Right lobe of liver (tissue), 6 donors: ENCODE data around the gene MAPKAPK3. TPM values are rescaled to one million over a fixed set of nuclear protein-coding genes. Genes with fewer than 3 reads are reported as not detected.

ENCODE experiments used
- ATAC-seq, 4 donors: fragments of 200-7000 bp; cut with Tn5 transposase; one replicate each; pipeline ENCODE4 v1.9.1; 2020; ENCODE audit warnings: mild to moderate bottlenecking in 4 of 4, moderate library complexity in 4 of 4
- DNase-seq, 3 donors: peaks; one replicate each; pipeline ENCODE4 v3.0.0-alpha.2; 2020
- H3K27ac ChIP-seq, 3 donors: fragments of 200-600 bp; one replicate each; pipeline ENCODE4 v1.8.0; 2022
- H3K27me3 ChIP-seq, 2 donors: fragments of 200-600 bp; one replicate each; pipeline ENCODE4 v1.8.0; 2022
- H3K36me3 ChIP-seq, 4 donors: fragments of 200-600 bp; sonication (generic) in 1 of 4; one replicate each; pipeline versions ENCODE4 v1.5.1 to v1.8.0; 2017 to 2022; ENCODE audit warnings: control low read depth in 1 of 4
- H3K4me1 ChIP-seq, 4 donors: fragments of 200-600 bp; sonication (generic) in 1 of 4; one replicate each; pipeline versions ENCODE4 v1.5.1 to v1.8.0; 2017 to 2022; ENCODE audit warnings: control low read depth in 1 of 4
- H3K4me3 ChIP-seq, 3 donors: fragments of 200-600 bp; one replicate each; pipeline ENCODE4 v1.8.0; 2022
- H3K9me3 ChIP-seq, 4 donors: fragments of 200-600 bp; sonication (generic) in 1 of 4; one replicate each; pipeline versions ENCODE4 v1.5.1 to v1.8.0; 2017 to 2022; ENCODE audit warnings: control low read depth in 1 of 4
- POLR2A ChIP-seq: fragments of 450-650 bp; IDR thresholded peaks from one replicate; pipeline ENCODE4 v1.6.1; 2017; ENCODE audit warnings: antibody characterized with exemption, mild to moderate bottlenecking
- WGBS: methylation state at CpG from one replicate; pipeline ENCODE4 v1.1.6; 2018; ENCODE audit warnings: low coverage, low lambda C conversion rate; ENCODE audit not compliant: insufficient coverage; ENCODE audit errors: missing lambda C conversion rate; 5-methylcytosine and 5-hydroxymethylcytosine counted together
- intact Hi-C, 2 donors: fragments of 100-400 bp; cut with DNase I; formaldehyde crosslinking; loops; one replicate each; pipeline versions ENCODE4 v1.11.2 to v1.14.1; 2022
- total RNA-seq, 6 experiments: library from RNA; depleted of rRNA in 2 of 6; stranded (reverse); fragments of >200 nt in 2 of 6; fragmentation: NEBNext Ultra II Directional in 3 of 6; extraction: Animal tissue kit (Norgen Biotek cat#: 25700) in 3 of 6; gene quantifications; one replicate each; pipeline versions ENCODE4 v1.1.0 to v1.2.4, GENCODE V29; 2016 to 2023
- TF ChIP-seq, protein P1 (sequence below), 4 donors: fragments of 200-600 bp in 3 of 4; fragments of 450-650 bp in 1 of 4; IDR thresholded peaks; one replicate each; pipeline versions ENCODE4 v1.5.1 to v1.8.0; 2016 to 2022; ENCODE audit warnings: antibody characterized with exemption in 4 of 4, mild to moderate bottlenecking in 2 of 4
- donor health status: DM: no; HTN: yes; CAD: no.
- donor health status: DM: no; HTN: no; CAD: no.
- donor health status: DM: no; HTN: no; CAD: no.
- donor health status: DM: no; HTN: yes; CAD: no.
- donor health status: DM: no; HTN: yes; CAD: no.

MAPKAPK3 gene
- total RNA-seq, 6 experiments from 2014 or later = 16.6 to 21.4 (median 18.6) TPM

DNA sequence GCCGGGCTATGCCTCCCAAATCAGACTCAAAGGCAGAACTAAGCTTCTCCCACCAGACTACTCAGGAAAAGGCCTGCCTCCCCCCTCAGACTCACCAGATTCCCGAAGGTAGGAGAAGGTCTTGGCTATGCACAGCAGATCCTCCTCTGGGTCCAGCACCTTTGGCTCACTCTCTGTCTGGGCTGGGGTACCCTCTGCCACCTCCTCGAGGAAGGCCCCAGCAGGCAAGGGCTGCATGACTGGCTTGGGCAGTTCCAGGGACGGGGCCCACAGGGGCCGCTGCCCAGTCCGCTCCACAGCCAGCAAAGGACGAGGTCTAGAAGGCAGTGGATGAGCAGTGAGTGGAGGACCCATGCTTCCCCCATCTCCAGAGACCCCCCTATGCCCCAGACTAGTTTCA, 8.7 kb upstream of the MAPKAPK3 start:
- no peaks in the 10 kb centered on the region for H3K9me3 ChIP-seq
- peaks cover 0 to 20% (median 6%) of the 10 kb centered on the region in 4 donors for H3K36me3 ChIP-seq
- no peak for TF ChIP-seq POLR2A
- TF ChIP-seq, protein P1, sequence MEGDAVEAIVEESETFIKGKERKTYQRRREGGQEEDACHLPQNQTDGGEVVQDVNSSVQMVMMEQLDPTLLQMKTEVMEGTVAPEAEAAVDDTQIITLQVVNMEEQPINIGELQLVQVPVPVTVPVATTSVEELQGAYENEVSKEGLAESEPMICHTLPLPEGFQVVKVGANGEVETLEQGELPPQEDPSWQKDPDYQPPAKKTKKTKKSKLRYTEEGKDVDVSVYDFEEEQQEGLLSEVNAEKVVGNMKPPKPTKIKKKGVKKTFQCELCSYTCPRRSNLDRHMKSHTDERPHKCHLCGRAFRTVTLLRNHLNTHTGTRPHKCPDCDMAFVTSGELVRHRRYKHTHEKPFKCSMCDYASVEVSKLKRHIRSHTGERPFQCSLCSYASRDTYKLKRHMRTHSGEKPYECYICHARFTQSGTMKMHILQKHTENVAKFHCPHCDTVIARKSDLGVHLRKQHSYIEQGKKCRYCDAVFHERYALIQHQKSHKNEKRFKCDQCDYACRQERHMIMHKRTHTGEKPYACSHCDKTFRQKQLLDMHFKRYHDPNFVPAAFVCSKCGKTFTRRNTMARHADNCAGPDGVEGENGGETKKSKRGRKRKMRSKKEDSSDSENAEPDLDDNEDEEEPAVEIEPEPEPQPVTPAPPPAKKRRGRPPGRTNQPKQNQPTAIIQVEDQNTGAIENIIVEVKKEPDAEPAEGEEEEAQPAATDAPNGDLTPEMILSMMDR (IDR thresholded peaks at IDR 0.05) = no peak
- peaks cover 0 to 68% (median 28%) of the 10 kb centered on the region in 4 donors for H3K4me1 ChIP-seq
- peak overlapping the region in 2 of 3 donors; percentile 15 to 97 for H3K27ac ChIP-seq
- H3K27me3 ChIP-seq = no peaks in the 10 kb centered on the region
- intact Hi-C loops = no loop called here
- 50% methylated on average over 1 of the region's 7 CpGs for WGBS
- peak overlapping the region in 2 of 3 donors; percentile 13 to 93 for H3K4me3 ChIP-seq
- no peak for ATAC-seq
- DNase-seq = no peak

DNA sequence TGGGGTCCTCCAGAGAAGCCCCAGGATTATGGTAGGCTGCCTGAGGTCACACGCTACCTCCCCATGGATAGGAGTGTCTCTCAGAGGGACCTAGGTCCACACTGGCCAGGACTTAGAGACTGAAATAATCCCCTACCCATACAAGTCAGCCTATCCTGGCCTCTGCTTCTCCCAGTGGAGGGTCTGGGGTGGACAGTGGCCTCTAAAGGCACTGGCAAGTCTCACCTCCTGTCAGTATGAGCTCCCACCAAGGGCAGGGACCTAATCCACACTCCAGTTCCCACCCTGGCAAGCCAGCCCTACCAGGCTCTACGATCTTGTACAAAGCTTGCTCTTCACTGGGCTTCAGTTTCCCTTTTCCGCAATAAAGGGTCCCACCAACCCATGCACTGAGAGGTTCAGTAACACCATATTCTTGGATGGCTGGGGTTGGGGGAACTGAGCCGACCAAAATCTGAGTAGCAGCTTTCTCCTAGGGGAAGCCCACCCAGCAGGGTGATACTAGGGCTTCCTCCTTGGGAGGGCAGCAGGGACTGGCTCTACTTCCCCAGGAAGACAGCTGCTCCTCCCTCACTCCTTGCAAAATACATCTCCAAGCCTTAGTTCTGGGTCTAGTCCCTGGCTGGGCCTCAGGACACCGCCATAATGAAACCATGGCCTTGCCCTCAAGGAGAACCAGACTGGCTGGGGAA, 7.7 kb upstream of the MAPKAPK3 start:
- no peak for ATAC-seq
- 56% methylated on average over 2 of the region's 5 CpGs for WGBS

DNA sequence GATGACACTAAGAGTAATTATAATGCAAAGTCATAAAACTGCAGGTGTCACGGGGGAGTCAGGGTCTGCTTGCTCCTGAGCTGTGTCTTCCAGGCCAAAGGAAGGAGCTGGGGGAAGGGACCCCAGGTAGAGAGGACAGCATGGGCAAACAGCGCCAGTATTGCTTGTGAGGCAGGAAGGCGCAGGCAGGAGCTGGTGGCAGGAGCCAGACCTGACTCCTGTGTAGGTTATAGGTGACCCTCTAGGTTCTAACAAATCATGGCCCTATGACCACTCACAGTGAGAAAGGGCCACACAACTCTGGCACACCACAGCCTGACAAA, 7.2 kb upstream of the MAPKAPK3 start:
- H3K4me1 ChIP-seq = peaks cover 0 to 67% (median 29%) of the 10 kb centered on the region in 4 donors
- no peaks in the 10 kb centered on the region for H3K27me3 ChIP-seq
- H3K36me3 ChIP-seq = peaks cover 0 to 20% (median 6%) of the 10 kb centered on the region in 4 donors
- intact Hi-C loops = loop anchor here in 1 of 2 donors (5.0 kb wide), 1 partner anchor 37 kb away; no protein-coding TSS in a partner anchor
- peak overlapping the region; percentile 44 to 97 (median 83) for H3K27ac ChIP-seq
- peak overlapping the region; percentile 87 to 94 (median 93) for H3K4me3 ChIP-seq
- no CpG with 5 or more reads among the region's 3 CpGs for WGBS
- DNase-seq (no peak), ATAC-seq (no peak)
- no peaks in the 10 kb centered on the region for H3K9me3 ChIP-seq
- TF ChIP-seq, protein P1 (IDR thresholded peaks at IDR 0.05) = no peak

More for the DNA sequence above, 7.7 kb upstream of the MAPKAPK3 start:
- Histone ChIP-seq H3K9me3 (no peaks in the 10 kb centered on the region), H3K4me1 (peaks cover 0 to 72% (median 32%) of the 10 kb centered on the region in 4 donors), H3K36me3 (peaks cover 0 to 20% (median 6%) of the 10 kb centered on the region in 4 donors), H3K4me3 (peak overlapping the region; percentile 87 to 94 (median 93)), H3K27ac (peak overlapping the region; percentile 44 to 97 (median 83)), H3K27me3 (no peaks in the 10 kb centered on the region)
- intact Hi-C loops = no loop called here
- TF ChIP-seq POLR2A = no peak
- TF ChIP-seq, protein P1 (IDR thresholded peaks at IDR 0.05) = no peak
- DNase-seq = no peak

DNA sequence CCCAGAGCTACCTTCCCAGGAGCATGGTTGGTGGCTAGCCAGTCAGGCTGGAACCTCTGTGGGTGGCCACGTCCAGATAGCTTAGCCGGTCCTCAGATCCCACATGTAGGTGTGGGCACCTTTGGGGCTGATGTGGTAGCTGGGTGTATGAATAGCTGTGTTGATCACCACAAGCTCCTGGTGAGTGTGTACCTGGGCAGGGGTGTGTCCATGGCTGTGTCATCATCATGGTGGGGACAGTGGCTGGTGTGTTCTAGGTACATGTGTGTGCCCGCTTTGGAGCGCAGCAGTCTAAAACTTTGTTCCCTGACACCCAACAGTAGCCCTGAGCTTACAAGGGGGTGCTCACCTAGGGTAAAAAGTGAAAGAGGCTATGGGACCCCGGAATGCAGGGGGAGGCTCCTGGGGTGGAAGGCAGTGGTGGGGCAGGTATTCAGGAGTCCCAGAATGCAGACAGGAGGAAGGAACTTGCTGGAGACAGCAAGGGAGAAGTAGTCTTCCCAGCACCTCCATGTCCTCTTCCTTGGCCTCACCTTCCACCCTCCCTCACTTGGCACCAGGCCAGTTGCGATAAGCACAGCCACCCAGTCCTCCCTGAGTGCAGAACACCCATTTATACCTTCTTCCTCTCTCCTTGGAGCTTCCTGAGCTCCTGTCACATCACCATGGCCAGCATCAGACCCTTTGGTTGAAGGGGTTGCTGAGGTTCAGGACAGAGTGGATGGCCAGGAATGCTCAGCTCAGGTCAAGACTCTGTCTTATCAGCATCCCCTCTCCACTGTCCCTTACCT, 6.6 kb upstream of the MAPKAPK3 start:
- TF ChIP-seq, protein P1 (IDR thresholded peaks at IDR 0.05) = no peak
- TF ChIP-seq POLR2A = no peak
- H3K27me3 ChIP-seq = no peaks in the 10 kb centered on the region
- H3K27ac ChIP-seq = peak overlapping the region; percentile 72 to 97 (median 83)
- peak in 1 of 3 donors; percentile 69 for DNase-seq
- 14% methylated on average over 1 of the region's 6 CpGs for WGBS
- H3K36me3 ChIP-seq = peaks cover 0 to 20% (median 6%) of the 10 kb centered on the region in 4 donors
- no peak for ATAC-seq
- intact Hi-C loops = loop anchor here in 1 of 2 donors (5.0 kb wide), 1 partner anchor 38 kb away; no protein-coding TSS in a partner anchor
- H3K9me3 ChIP-seq = no peaks in the 10 kb centered on the region
- H3K4me3 ChIP-seq = peak overlapping the region; percentile 87 to 94 (median 93)
- H3K4me1 ChIP-seq = peaks cover 0 to 61% (median 25%) of the 10 kb centered on the region in 4 donors
